ENCODE data around the gene CTBP1. TPM values are rescaled to one million over a fixed set of nuclear protein-coding genes. Genes with fewer than 3 reads are reported as not detected.

The CTBP1 gene
- total RNA-seq, 1 donor from 2014 or later = 171 TPM

DNA sequence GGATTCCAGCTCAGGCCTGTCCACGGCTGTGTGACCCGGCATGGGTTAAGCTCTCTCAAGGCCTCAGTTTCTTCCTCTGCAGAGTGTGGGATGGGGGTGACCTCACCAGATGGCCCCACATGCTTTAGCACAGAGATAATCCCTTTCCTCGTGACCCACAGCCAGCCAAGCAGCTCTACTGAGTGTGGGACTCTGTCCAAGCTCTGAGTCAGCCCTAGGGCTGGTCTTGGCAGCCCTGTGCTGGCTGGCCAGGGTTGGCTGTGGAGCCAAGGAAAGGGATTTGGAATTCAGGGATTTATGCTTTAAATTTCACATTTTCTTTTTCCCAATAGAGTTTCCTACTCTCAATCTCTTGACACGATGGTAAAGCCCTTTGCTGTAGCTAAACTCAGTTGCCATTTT, 56.8 kb downstream of the CTBP1 start:
- TF ChIP-seq EZH2phosphoT487 (IDR thresholded peaks at IDR 0.05) (no peak), EZH2 (IDR thresholded peaks at IDR 0.05) (no peak)
- TF ChIP-seq, protein P1, sequence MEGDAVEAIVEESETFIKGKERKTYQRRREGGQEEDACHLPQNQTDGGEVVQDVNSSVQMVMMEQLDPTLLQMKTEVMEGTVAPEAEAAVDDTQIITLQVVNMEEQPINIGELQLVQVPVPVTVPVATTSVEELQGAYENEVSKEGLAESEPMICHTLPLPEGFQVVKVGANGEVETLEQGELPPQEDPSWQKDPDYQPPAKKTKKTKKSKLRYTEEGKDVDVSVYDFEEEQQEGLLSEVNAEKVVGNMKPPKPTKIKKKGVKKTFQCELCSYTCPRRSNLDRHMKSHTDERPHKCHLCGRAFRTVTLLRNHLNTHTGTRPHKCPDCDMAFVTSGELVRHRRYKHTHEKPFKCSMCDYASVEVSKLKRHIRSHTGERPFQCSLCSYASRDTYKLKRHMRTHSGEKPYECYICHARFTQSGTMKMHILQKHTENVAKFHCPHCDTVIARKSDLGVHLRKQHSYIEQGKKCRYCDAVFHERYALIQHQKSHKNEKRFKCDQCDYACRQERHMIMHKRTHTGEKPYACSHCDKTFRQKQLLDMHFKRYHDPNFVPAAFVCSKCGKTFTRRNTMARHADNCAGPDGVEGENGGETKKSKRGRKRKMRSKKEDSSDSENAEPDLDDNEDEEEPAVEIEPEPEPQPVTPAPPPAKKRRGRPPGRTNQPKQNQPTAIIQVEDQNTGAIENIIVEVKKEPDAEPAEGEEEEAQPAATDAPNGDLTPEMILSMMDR (IDR thresholded peaks at IDR 0.05) = no peak
- H2AFZ ChIP-seq (replicated peaks) = no peak overlapping the region
- Mint-ChIP-seq H3K4me1 (no peaks in the 10 kb centered on the region), H3K27ac (no peak overlapping the region), H3K36me3 (no peaks in the 10 kb centered on the region), H3K4me3 (no peak overlapping the region), H3K9me3 (no peaks in the 10 kb centered on the region), H3K27me3 (ENCODE audit: insufficient read depth, low read depth) (no peaks in the 10 kb centered on the region)
- H3K27me3 ChIP-seq = peaks cover 7% of the 10 kb centered on the region
- H3K9ac ChIP-seq = no peak overlapping the region
- H3K4me1 ChIP-seq = no peaks in the 10 kb centered on the region
- H4K20me1 ChIP-seq (ENCODE audit: low read depth) = no peaks in the 10 kb centered on the region
- no peak for DNase-seq (ENCODE audit: low spot score)
- no peaks in the 10 kb centered on the region for H3K36me3 ChIP-seq
- H3K4me3 ChIP-seq = no peak overlapping the region
- H3K9me3 ChIP-seq (ENCODE audit: low read depth) = no peaks in the 10 kb centered on the region
- no peaks in the 10 kb centered on the region for H3K79me2 ChIP-seq (ENCODE audit: low read depth)
- no peaks in the 10 kb centered on the region for H3F3A ChIP-seq (ENCODE audit: low read depth)
- no peak overlapping the region for H3K27ac ChIP-seq
- H3K4me2 ChIP-seq = no peak overlapping the region

DNA sequence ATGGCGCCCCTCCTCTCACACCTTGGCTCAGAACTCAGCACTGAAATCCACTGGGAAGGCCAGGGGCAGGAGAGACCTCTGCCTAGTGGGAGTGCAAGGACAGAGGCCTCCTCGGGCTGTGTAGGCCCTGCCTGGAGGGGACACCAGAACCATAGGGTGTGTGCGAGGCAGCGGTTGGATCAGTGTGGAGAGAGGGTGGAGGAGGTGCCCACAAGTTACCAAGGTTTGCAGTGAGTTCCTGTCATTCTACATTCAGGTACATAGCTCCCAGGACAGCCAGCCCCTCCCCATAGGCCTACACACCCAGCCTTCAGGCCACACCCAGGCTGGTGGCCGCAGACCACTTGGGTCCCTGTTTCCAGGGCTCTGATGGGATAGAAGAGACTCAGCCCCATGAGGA, 57.3 kb downstream of the CTBP1 start:
- TF ChIP-seq, protein P1 (IDR thresholded peaks at IDR 0.05) = no peak
- TF ChIP-seq EZH2 (IDR thresholded peaks at IDR 0.05) (no peak), EZH2phosphoT487 (IDR thresholded peaks at IDR 0.05) (no peak)
- H3K9ac ChIP-seq = no peak overlapping the region
- Mint-ChIP-seq H3K36me3 (no peaks in the 10 kb centered on the region), H3K4me3 (no peak overlapping the region), H3K4me1 (no peaks in the 10 kb centered on the region), H3K27me3 (ENCODE audit: insufficient read depth, low read depth) (no peaks in the 10 kb centered on the region), H3K27ac (no peak overlapping the region), H3K9me3 (no peaks in the 10 kb centered on the region)
- H3K79me2 ChIP-seq (ENCODE audit: low read depth) = no peaks in the 10 kb centered on the region
- no peak overlapping the region for H2AFZ ChIP-seq (replicated peaks)
- no peaks in the 10 kb centered on the region for H4K20me1 ChIP-seq (ENCODE audit: low read depth)
- H3K4me3 ChIP-seq = no peak overlapping the region
- no peaks in the 10 kb centered on the region for H3K4me1 ChIP-seq
- no peak overlapping the region for H3K4me2 ChIP-seq
- H3K27ac ChIP-seq = no peak overlapping the region
- no peaks in the 10 kb centered on the region for H3F3A ChIP-seq (ENCODE audit: low read depth)
- DNase-seq (ENCODE audit: low spot score) = no peak
- peaks cover 12% of the 10 kb centered on the region for H3K27me3 ChIP-seq
- no peaks in the 10 kb centered on the region for H3K9me3 ChIP-seq (ENCODE audit: low read depth)
- H3K36me3 ChIP-seq = no peaks in the 10 kb centered on the region

DNA sequence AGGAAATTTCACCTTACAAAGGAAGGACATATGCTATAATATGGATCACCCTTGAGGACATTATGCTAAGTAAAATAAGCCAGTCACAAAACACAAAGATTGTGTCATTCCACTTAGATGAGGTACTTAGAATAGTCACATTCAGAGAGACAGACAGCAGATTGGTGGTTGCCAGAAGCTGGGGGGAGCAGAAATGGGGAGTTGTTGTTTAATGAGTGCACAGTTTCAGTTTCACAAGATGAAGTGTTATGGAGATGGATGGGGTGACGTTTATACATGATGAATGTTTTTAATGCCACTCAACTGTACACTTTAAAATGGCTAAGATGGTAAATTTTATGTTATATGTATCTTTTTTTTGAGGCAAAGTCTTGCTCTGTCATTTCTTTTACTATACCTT, 61.7 kb downstream of the CTBP1 start:
- H4K20me1 ChIP-seq (ENCODE audit: low read depth) = no peaks in the 10 kb centered on the region
- no peaks in the 10 kb centered on the region for H3K79me2 ChIP-seq (ENCODE audit: low read depth)
- peaks cover 37% of the 10 kb centered on the region for H3K27me3 ChIP-seq
- H3K4me1 ChIP-seq = no peaks in the 10 kb centered on the region
- no peak overlapping the region for H3K4me3 Mint-ChIP-seq
- H3K27ac ChIP-seq = no peak overlapping the region
- H3K4me3 ChIP-seq = no peak overlapping the region
- H3K36me3 ChIP-seq = no peaks in the 10 kb centered on the region
- H3K9me3 Mint-ChIP-seq = peaks cover 5% of the 10 kb centered on the region
- H3K4me2 ChIP-seq = no peak overlapping the region
- no peaks in the 10 kb centered on the region for H3K4me1 Mint-ChIP-seq
- DNase-seq (ENCODE audit: low spot score) = no peak
- no peaks in the 10 kb centered on the region for H3K27me3 Mint-ChIP-seq (ENCODE audit: insufficient read depth, low read depth)
- no peak overlapping the region for H3K27ac Mint-ChIP-seq
- H2AFZ ChIP-seq (replicated peaks) = no peak overlapping the region
- no peaks in the 10 kb centered on the region for H3K9me3 ChIP-seq (ENCODE audit: low read depth)
- H3F3A ChIP-seq (ENCODE audit: low read depth) = no peaks in the 10 kb centered on the region
- no peak overlapping the region for H3K9ac ChIP-seq
- no peak for TF ChIP-seq EZH2phosphoT487 (IDR thresholded peaks at IDR 0.05)
- TF ChIP-seq, protein P1 (IDR thresholded peaks at IDR 0.05) = no peak
- TF ChIP-seq EZH2 (IDR thresholded peaks at IDR 0.05) = no peak
- H3K36me3 Mint-ChIP-seq = no peaks in the 10 kb centered on the region
